ENCODE data around the gene TPH2.
A peak's percentile ranks its signal among the peaks of the same experiment; 100 is the strongest.

The TPH2 gene

DNA sequence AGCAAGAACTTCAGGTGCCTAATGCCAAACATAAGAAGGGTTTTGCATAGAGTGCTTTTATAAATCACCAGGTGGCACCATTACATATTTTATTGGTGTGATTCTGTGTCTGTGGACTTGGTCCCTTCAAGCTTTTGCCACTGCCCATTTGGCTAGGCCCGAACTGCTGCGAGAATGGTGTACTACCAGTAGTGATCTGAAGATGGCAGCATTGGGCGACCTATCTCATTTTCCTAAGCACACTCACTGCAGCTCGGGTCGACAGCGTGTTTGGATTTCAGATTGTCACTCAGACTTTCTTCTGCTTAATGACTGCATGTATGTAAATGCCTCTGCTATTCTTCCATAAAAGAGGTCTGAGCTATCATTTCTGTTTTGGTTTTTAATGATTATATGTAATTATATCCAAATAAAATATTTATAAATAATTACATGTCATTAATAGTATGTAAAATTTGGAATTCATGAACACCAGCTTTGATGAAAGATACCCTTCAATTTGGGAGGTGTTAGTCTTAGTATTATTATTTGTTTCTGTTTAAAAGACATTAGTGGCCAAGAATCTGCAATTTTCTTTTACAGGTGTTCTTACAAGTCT, 78.5 kb downstream of the TPH2 start:
- TF ChIP-seq, protein P1, sequence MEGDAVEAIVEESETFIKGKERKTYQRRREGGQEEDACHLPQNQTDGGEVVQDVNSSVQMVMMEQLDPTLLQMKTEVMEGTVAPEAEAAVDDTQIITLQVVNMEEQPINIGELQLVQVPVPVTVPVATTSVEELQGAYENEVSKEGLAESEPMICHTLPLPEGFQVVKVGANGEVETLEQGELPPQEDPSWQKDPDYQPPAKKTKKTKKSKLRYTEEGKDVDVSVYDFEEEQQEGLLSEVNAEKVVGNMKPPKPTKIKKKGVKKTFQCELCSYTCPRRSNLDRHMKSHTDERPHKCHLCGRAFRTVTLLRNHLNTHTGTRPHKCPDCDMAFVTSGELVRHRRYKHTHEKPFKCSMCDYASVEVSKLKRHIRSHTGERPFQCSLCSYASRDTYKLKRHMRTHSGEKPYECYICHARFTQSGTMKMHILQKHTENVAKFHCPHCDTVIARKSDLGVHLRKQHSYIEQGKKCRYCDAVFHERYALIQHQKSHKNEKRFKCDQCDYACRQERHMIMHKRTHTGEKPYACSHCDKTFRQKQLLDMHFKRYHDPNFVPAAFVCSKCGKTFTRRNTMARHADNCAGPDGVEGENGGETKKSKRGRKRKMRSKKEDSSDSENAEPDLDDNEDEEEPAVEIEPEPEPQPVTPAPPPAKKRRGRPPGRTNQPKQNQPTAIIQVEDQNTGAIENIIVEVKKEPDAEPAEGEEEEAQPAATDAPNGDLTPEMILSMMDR (IDR thresholded peaks at IDR 0.05; ENCODE audit: low read depth, low read length, missing control alignments) = peak; percentile 63
- H3K4me3 ChIP-seq (replicated peaks; ENCODE audit: low read depth, low read length) = no peak overlapping the region
- peak; percentile 74 for DNase-seq (ENCODE audit: extremely low read depth, low read depth)

DNA sequence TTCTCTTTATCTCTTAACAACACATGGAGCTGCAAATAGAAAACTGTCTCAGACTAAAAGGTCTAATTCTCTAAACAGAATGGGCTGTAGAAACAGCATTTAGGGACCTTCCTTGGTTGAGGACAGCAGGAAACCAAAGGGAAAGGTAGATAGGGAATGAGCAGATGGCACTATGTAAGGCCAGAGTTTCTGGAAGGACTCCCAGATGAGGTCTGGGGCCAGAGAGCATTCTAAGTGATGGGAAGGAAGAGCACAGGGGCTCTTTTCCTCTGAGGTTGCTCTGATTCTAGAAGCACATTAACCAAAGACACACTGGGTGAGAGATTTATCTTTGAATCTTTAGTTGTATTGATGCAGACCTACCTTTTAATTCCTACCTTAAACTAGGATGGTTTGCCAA, 79.4 kb downstream of the TPH2 start:
- DNase-seq (ENCODE audit: extremely low read depth, low read depth) = no peak
- no peak overlapping the region for H3K4me3 ChIP-seq (replicated peaks; ENCODE audit: low read depth, low read length)
- TF ChIP-seq, protein P1 (IDR thresholded peaks at IDR 0.05; ENCODE audit: low read depth, low read length, missing control alignments) = no peak

- DNase-seq (ENCODE audit: extremely low read depth, low read depth) = no peak
- H3K4me3 ChIP-seq (replicated peaks; ENCODE audit: low read depth, low read length) = no peak overlapping the region
- TF ChIP-seq, protein P1 (IDR thresholded peaks at IDR 0.05; ENCODE audit: low read depth, low read length, missing control alignments) = no peak
Observed at GRCh38 chr12:72024613-72025012, 86.0 kb downstream of the TPH2 start.

DNA sequence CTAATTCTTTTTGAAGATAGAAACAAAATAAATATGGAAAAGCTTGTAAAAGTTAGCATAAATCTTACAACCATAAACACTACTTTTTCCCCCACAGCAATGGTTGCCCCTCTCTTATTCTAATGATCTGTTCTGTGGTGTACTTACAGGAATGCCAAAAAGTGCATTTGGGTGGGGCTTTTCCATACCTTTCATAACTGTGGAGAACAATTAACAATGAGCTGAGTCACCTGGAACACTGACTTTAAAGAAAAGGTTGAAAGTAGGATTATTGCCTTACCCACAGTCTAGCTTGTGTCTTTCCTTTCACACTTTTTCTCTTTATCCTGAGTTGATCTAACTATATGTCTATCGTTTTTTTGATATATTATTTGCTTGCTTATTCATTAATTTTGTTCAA, 86.9 kb downstream of the TPH2 start:
- no peak for DNase-seq (ENCODE audit: extremely low read depth, low read depth)
- TF ChIP-seq, protein P1 (IDR thresholded peaks at IDR 0.05; ENCODE audit: low read depth, low read length, missing control alignments) = no peak
- H3K4me3 ChIP-seq (replicated peaks; ENCODE audit: low read depth, low read length) = no peak overlapping the region

GRCh38 chr12:72028966-72029365, 90.3 kb downstream of the TPH2 start:
- no peak overlapping the region for H3K4me3 ChIP-seq (replicated peaks; ENCODE audit: low read depth, low read length)
- no peak for DNase-seq (ENCODE audit: extremely low read depth, low read depth)
- TF ChIP-seq, protein P1 (IDR thresholded peaks at IDR 0.05; ENCODE audit: low read depth, low read length, missing control alignments) = no peak

GRCh38 chr12:72030277-72030676, 91.6 kb downstream of the TPH2 start:
- DNase-seq (ENCODE audit: extremely low read depth, low read depth) = no peak
- TF ChIP-seq, protein P1 (IDR thresholded peaks at IDR 0.05; ENCODE audit: low read depth, low read length, missing control alignments) = no peak
- H3K4me3 ChIP-seq (replicated peaks; ENCODE audit: low read depth, low read length) = no peak overlapping the region

DNA sequence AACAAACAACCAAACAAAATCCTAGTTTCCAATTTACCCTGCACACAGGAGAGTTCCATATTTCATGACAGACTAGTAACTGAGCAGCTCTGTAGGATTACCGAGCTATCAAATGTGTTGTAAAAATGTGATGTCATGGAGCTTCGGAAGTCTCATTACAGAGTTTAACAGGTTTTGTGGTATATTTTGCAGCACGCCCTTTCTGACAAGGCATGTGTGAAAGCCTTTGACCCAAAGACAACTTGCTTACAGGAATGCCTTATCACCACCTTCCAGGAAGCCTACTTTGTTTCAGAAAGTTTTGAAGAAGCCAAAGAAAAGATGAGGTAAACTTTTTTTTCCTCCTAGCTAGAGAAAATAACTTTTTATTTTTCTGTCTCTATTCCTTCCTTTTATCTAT, 92.4 kb downstream of the TPH2 start:
- no peak overlapping the region for H3K4me3 ChIP-seq (replicated peaks; ENCODE audit: low read depth, low read length)
- TF ChIP-seq, protein P1 (IDR thresholded peaks at IDR 0.05; ENCODE audit: low read depth, low read length, missing control alignments) = no peak
- no peak for DNase-seq (ENCODE audit: extremely low read depth, low read depth)

Measured in HFF-Myc (cell line).